ENCODE results near the gene RBM38. TPM values are rescaled to one million over a fixed set of nuclear protein-coding genes. Genes with fewer than 3 reads are reported as not detected.
A peak's percentile ranks its signal among the peaks of the same experiment; 100 is the strongest.

Gene RBM38
- total and polyA plus RNA-seq, 9 of the 15 experiments (the other 6 are each of a cell fraction or from before 2014, with no cell fraction given): 0.28 to 82.4 (median 33.2) TPM

DNA sequence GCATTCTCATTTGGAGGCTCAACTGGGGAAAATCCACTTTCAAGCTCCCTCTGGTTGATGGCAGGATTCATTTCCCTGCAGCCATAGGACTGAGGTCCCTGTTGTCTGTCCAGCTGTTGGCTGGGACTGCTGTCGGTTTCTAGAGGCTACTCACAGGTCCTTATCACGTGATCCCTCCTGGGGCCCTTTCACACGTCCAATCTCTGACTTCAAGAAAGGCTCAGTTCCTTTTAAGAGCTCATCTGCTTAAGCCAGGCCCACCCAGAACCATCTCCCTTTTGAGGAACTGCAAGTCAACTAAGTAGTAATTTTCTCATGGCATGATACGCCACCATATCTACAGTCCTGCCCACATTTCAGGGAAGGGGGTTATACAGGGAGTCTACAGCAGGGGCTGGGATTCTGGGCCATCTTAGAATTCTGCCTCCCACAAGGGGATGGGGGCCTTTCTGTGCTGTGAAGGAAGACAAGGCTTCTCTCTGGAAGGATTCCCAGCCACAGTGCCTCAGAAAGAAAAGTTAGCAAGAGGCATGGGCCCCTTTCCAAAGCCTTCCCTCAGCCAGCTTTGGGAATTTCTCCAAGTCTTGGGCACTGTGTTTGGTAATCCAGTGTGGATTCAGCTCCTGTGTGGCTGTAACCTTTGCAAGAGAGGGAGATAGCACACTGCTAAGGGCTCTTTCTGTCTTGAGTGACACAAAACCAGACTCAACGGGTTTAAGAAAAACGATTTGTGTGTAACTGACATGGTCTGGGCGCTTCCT is 67.4 kb downstream of the RBM38 start:
- H3K4me1 ChIP-seq (replicated peaks in 1 of 2; ENCODE audit: control insufficient read depth in 2 of 2, insufficient read depth in 2 of 2, low read length in 2 of 2): peaks cover 26 to 44% of the 10 kb centered on the region in 2 experiments; a peak in 4 of 5 replicates
- intact Hi-C loops (cut with micrococcal nuclease): no loop called here
- peak overlapping the region in 1 of 2 experiments; percentile 10; a peak in 1 of 4 replicates for H3K9ac ChIP-seq (ENCODE audit: insufficient read depth in 1 of 2, low read depth in 2 of 2, low read length in 2 of 2)
- H3K4me3 ChIP-seq: no peak overlapping the region
- H3K27ac ChIP-seq (ENCODE audit: extremely low read depth, low read depth, low read length): no peak overlapping the region
- ATAC-seq (peak; percentile 15; the same call in 2 of the 3 replicates), FAIRE-seq (peak; percentile 48), DNase-seq (ENCODE audit: extremely low read depth in 1 of 4, low spot score in 3 of 4) (peak in 1 of 4 experiments; percentile 57)
- no TSS peak for BruUV-seq (replicated peaks)
- peaks cover 5% of the 10 kb centered on the region; the same call in 1 of the 2 replicates for H3K9me3 ChIP-seq (replicated peaks; ENCODE audit: control insufficient read depth, insufficient read depth, low read depth, low read length)
- 33% methylated on average over 7 of the region's 7 CpGs for WGBS (ENCODE audit: insufficient coverage, low coverage, missing lambda C conversion rate)
- ChIA-PET CTCF (ENCODE audit: low intra/inter-chr PET ratio) (no interaction called here), POLR2A (interaction anchor here (0.6 to 1.4 kb wide), 5 partner anchors 9 to 70 kb away, joined by 3 to 4 read pairs (median 3); no protein-coding TSS in a partner anchor)
- H3K79me2 ChIP-seq (ENCODE audit: control insufficient read depth, insufficient read depth, low read length): no peaks in the 10 kb centered on the region
- in situ Hi-C loops (cut with MboI): no loop called here
- H4K20me1 ChIP-seq (replicated peaks; ENCODE audit: control insufficient read depth, insufficient read depth, low read length): no peaks in the 10 kb centered on the region
- no peaks in the 10 kb centered on the region for H3K9me1 ChIP-seq (ENCODE audit: control insufficient read depth, insufficient read depth, low read length)
- H3K27me3 ChIP-seq (ENCODE audit: control insufficient read depth in 2 of 2, insufficient read depth in 2 of 2, low read length in 2 of 2): no peaks in the 10 kb centered on the region
- peak overlapping the region; percentile 49 for H2AFZ ChIP-seq (ENCODE audit: low read depth, low read length)
- no peak overlapping the region for H3K4me2 ChIP-seq (ENCODE audit: insufficient read depth, low read length)
- H3K36me3 ChIP-seq (ENCODE audit: control insufficient read depth, insufficient read depth, low read length): no peaks in the 10 kb centered on the region; the same call in 2 of the 3 replicates
- TF ChIP-seq RAD51 (IDR thresholded peaks at IDR 0.05; ENCODE audit: borderline replicate concordance, low read depth) (peak; percentile 91), TOE1 (IDR thresholded peaks at IDR 0.05; ENCODE audit: borderline replicate concordance) (peak; percentile 94), TOE1 (CRISPR knock-in tag; IDR thresholded peaks at IDR 0.05; ENCODE audit: borderline replicate concordance, low read depth) (no peak), BHLHE40 (IDR thresholded peaks at IDR 0.05; ENCODE audit: low read length) (peak; percentile 48), U2AF2 (optimal IDR thresholded peaks at IDR 0.05; ENCODE audit: low read depth, low read length) (no peak), ZFP1 (CRISPR knock-in tag; IDR thresholded peaks at IDR 0.05) (no peak), KDM1A (IDR thresholded peaks at IDR 0.05) (no peak), SPI1 (IDR thresholded peaks at IDR 0.05; ENCODE audit: borderline replicate concordance, low read depth, low read length) (peak; percentile 56; the same call in 1 of the 2 replicates), RBM25 (IDR thresholded peaks at IDR 0.05; ENCODE audit: low read depth, low read length, severe bottlenecking) (peak; percentile 25), CBFA2T2 (conservative IDR thresholded peaks at IDR 0.05) (peak; percentile 60), U2AF1 (optimal IDR thresholded peaks at IDR 0.05; ENCODE audit: low read depth, low read length) (no peak), BACH1 (tag; IDR thresholded peaks at IDR 0.05) (no peak; the same call in 1 of the 2 replicates)
- TF ChIP-seq, protein P1, sequence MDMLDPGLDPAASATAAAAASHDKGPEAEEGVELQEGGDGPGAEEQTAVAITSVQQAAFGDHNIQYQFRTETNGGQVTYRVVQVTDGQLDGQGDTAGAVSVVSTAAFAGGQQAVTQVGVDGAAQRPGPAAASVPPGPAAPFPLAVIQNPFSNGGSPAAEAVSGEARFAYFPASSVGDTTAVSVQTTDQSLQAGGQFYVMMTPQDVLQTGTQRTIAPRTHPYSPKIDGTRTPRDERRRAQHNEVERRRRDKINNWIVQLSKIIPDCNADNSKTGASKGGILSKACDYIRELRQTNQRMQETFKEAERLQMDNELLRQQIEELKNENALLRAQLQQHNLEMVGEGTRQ (CRISPR knock-in tag; IDR thresholded peaks at IDR 0.05): peak; percentile 61
- TF ChIP-seq, protein P2, sequence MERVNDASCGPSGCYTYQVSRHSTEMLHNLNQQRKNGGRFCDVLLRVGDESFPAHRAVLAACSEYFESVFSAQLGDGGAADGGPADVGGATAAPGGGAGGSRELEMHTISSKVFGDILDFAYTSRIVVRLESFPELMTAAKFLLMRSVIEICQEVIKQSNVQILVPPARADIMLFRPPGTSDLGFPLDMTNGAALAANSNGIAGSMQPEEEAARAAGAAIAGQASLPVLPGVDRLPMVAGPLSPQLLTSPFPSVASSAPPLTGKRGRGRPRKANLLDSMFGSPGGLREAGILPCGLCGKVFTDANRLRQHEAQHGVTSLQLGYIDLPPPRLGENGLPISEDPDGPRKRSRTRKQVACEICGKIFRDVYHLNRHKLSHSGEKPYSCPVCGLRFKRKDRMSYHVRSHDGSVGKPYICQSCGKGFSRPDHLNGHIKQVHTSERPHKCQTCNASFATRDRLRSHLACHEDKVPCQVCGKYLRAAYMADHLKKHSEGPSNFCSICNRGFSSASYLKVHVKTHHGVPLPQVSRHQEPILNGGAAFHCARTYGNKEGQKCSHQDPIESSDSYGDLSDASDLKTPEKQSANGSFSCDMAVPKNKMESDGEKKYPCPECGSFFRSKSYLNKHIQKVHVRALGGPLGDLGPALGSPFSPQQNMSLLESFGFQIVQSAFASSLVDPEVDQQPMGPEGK (CRISPR knock-in tag; IDR thresholded peaks at IDR 0.05; ENCODE audit: borderline replicate concordance): no peak
- TF ChIP-seq, protein P3, sequence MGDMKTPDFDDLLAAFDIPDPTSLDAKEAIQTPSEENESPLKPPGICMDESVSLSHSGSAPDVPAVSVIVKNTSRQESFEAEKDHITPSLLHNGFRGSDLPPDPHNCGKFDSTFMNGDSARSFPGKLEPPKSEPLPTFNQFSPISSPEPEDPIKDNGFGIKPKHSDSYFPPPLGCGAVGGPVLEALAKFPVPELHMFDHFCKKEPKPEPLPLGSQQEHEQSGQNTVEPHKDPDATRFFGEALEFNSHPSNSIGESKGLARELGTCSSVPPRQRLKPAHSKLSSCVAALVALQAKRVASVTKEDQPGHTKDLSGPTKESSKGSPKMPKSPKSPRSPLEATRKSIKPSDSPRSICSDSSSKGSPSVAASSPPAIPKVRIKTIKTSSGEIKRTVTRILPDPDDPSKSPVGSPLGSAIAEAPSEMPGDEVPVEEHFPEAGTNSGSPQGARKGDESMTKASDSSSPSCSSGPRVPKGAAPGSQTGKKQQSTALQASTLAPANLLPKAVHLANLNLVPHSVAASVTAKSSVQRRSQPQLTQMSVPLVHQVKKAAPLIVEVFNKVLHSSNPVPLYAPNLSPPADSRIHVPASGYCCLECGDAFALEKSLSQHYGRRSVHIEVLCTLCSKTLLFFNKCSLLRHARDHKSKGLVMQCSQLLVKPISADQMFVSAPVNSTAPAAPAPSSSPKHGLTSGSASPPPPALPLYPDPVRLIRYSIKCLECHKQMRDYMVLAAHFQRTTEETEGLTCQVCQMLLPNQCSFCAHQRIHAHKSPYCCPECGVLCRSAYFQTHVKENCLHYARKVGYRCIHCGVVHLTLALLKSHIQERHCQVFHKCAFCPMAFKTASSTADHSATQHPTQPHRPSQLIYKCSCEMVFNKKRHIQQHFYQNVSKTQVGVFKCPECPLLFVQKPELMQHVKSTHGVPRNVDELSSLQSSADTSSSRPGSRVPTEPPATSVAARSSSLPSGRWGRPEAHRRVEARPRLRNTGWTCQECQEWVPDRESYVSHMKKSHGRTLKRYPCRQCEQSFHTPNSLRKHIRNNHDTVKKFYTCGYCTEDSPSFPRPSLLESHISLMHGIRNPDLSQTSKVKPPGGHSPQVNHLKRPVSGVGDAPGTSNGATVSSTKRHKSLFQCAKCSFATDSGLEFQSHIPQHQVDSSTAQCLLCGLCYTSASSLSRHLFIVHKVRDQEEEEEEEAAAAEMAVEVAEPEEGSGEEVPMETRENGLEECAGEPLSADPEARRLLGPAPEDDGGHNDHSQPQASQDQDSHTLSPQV (IDR thresholded peaks at IDR 0.05): 0 out of 2 replicates have a peak, but pooled peaks have one; percentile 8
